Ascending aorta (tissue), 2 donors: ENCODE results near the gene ACKR2. TPM values are rescaled to one million over a fixed set of nuclear protein-coding genes. Genes with fewer than 3 reads are reported as not detected.

Source experiments
- DNase-seq, 2 donors: peaks; one replicate each; pipeline ENCODE4 v3.0.0-alpha.2; 2019; ENCODE audit warnings: low spot score in 2 of 2
- H3K27ac ChIP-seq, 2 donors: fragments of 200-600 bp; sonication (generic); one replicate each; pipeline ENCODE4 v1.5.1; 2016 to 2017; ENCODE audit warnings: mild to moderate bottlenecking in 1 of 2
- H3K27me3 ChIP-seq: fragments of 200-600 bp; sonication (generic); one replicate; pipeline ENCODE4 v1.5.1; 2017
- H3K36me3 ChIP-seq, 2 donors: fragments of 200-600 bp; sonication (generic); one replicate each; pipeline ENCODE4 v1.5.1; 2016
- H3K4me1 ChIP-seq, 2 donors: fragments of 200-600 bp; sonication (generic); one replicate each; pipeline ENCODE4 v1.5.1; 2016 to 2017; ENCODE audit warnings: mild to moderate bottlenecking in 1 of 2
- H3K4me3 ChIP-seq, 2 donors: fragments of 200-600 bp; sonication (generic); one replicate each; pipeline ENCODE4 v1.5.1; 2016 to 2017; ENCODE audit warnings: mild to moderate bottlenecking in 1 of 2
- H3K9me3 ChIP-seq, 2 donors: fragments of 200-600 bp; sonication (generic); one replicate each; pipeline ENCODE4 v1.5.1; 2016
- CTCF ChIP-seq, 3 experiments: fragments of 200-600 bp in 2 of 3; fragments of 450-650 bp in 1 of 3; sonication (generic) in 2 of 3; IDR thresholded peaks; one replicate each; pipeline ENCODE4 v1.5.1; 2016 to 2019; ENCODE audit warnings: antibody characterized with exemption in 3 of 3, mild to moderate bottlenecking in 1 of 3, moderate library complexity in 1 of 3
- intact Hi-C: fragments of 100-400 bp; cut with DNase I; formaldehyde crosslinking; loops from one replicate; pipeline ENCODE4 v1.15.1; 2023
- total RNA-seq: library from RNA; depleted of rRNA; stranded (reverse); fragments of >200 nt; gene quantifications from one replicate; pipeline ENCODE4 v1.1.0, GENCODE V29; 2016

Gene ACKR2
- total RNA-seq, 1 donor from 2014 or later = 24.5 TPM

- H3K4me1 ChIP-seq = no peaks in the 10 kb centered on the region
- no peak overlapping the region for H3K4me3 ChIP-seq
- H3K9me3 ChIP-seq = no peaks in the 10 kb centered on the region
- H3K27ac ChIP-seq = no peak overlapping the region
- intact Hi-C loops = no loop called here
- DNase-seq = no peak
- no peak for TF ChIP-seq CTCF (IDR thresholded peaks at IDR 0.05)
- no peaks in the 10 kb centered on the region for H3K27me3 ChIP-seq
- no peaks in the 10 kb centered on the region for H3K36me3 ChIP-seq
Measured at GRCh38 chr3:42873221-42873982, 64.2 kb downstream of the ACKR2 start.

GRCh38 chr3:42874749-42875148 lies 65.5 kb downstream of the ACKR2 start:
- no peaks in the 10 kb centered on the region for H3K36me3 ChIP-seq
- H3K27ac ChIP-seq = no peak overlapping the region
- H3K4me3 ChIP-seq = no peak overlapping the region
- no peaks in the 10 kb centered on the region for H3K4me1 ChIP-seq
- intact Hi-C loops = no loop called here
- no peak for TF ChIP-seq CTCF (IDR thresholded peaks at IDR 0.05)
- no peaks in the 10 kb centered on the region for H3K9me3 ChIP-seq
- H3K27me3 ChIP-seq = no peaks in the 10 kb centered on the region
- no peak for DNase-seq

- DNase-seq = no peak
Measured at GRCh38 chr3:42875325-42876151, 66.3 kb downstream of the ACKR2 start, which contains the start of gene CYP8B1. Gene CYP8B1 (minus strand): TSS chr3:42875879. CDS start chr3:42875816, 63 bp downstream.

GRCh38 chr3:42876401-42876800 lies 67.2 kb downstream of the ACKR2 start:
- intact Hi-C loops = no loop called here
- Histone ChIP-seq H3K36me3 (no peaks in the 10 kb centered on the region), H3K27me3 (no peaks in the 10 kb centered on the region), H3K4me3 (no peak overlapping the region), H3K27ac (no peak overlapping the region), H3K9me3 (no peaks in the 10 kb centered on the region), H3K4me1 (peaks cover 0 to 4% of the 10 kb centered on the region in 2 donors)
- DNase-seq = no peak
- no peak for TF ChIP-seq CTCF (IDR thresholded peaks at IDR 0.05)

More at GRCh38 chr3:42875325-42876151, 66.3 kb downstream of the ACKR2 start, which contains the start of gene CYP8B1:
- intact Hi-C loops = no loop called here
- Histone ChIP-seq H3K4me3 (no peak within 1 kb of the TSS), H3K4me1 (no peaks in the 10 kb centered on the region), H3K27me3 (no peaks in the 10 kb centered on the region), H3K36me3 (no peaks in the 10 kb centered on the region), H3K9me3 (no peaks in the 10 kb centered on the region), H3K27ac (no peak within 1 kb of the TSS)
- no peak for TF ChIP-seq CTCF (IDR thresholded peaks at IDR 0.05)

- Histone ChIP-seq H3K27me3 (no peaks in the 10 kb centered on the region), H3K4me3 (no peak overlapping the region), H3K4me1 (peaks cover 0 to 4% of the 10 kb centered on the region in 2 donors), H3K27ac (no peak overlapping the region), H3K36me3 (no peaks in the 10 kb centered on the region), H3K9me3 (no peaks in the 10 kb centered on the region)
- no peak for TF ChIP-seq CTCF (IDR thresholded peaks at IDR 0.05)
- DNase-seq = no peak
- intact Hi-C loops = no loop called here
Measured at GRCh38 chr3:42876940-42877720, 67.9 kb downstream of the ACKR2 start.
